Urinary bladder (tissue), 4 donors: ENCODE data around the gene RBPJL. TPM values are rescaled to one million over a fixed set of nuclear protein-coding genes. Genes with fewer than 3 reads are reported as not detected.

Experiments used
- DNase-seq: peaks from one replicate; pipeline ENCODE4 v3.0.0-alpha.2; 2015; ENCODE audit errors: extremely low spot score
- H3K27ac ChIP-seq: one replicate; pipeline ENCODE4 v1.5.1; 2013; ENCODE audit warnings: low read depth, mild to moderate bottlenecking, moderate library complexity
- H3K36me3 ChIP-seq: one replicate; pipeline ENCODE4 v1.6.1; 2013; ENCODE audit warnings: mild to moderate bottlenecking, moderate library complexity; ENCODE audit not compliant: insufficient read depth
- H3K4me1 ChIP-seq: one replicate; pipeline ENCODE4 v1.6.1; 2013; ENCODE audit warnings: mild to moderate bottlenecking, moderate library complexity; ENCODE audit not compliant: insufficient read depth
- H3K4me3 ChIP-seq: one replicate; pipeline ENCODE4 v1.5.1; 2013; ENCODE audit warnings: low read depth, low read length
- WGBS: extraction: QIAGEN DNeasy Blood & Tissue Kit; methylation state at CpG from one replicate; pipeline ENCODE4 v1.1.7; 2013; 5-methylcytosine and 5-hydroxymethylcytosine counted together
- polyA plus RNA-seq: library from polyadenylated mRNA; stranded (reverse); fragments of 200-250 nt; gene quantifications from one replicate; pipeline ENCODE4 v1.2.3, GENCODE V29; 2013
- total RNA-seq: library from RNA; depleted of rRNA; stranded (reverse); fragments of >200 nt; gene quantifications from one replicate; pipeline ENCODE4 v1.2.3, GENCODE V29; 2014
- donor health status: healthy with polysubstance abuse.
- donor health status: healthy.

Gene RBPJL
- total and polyA plus RNA-seq, 2 donors = not detected

DNA sequence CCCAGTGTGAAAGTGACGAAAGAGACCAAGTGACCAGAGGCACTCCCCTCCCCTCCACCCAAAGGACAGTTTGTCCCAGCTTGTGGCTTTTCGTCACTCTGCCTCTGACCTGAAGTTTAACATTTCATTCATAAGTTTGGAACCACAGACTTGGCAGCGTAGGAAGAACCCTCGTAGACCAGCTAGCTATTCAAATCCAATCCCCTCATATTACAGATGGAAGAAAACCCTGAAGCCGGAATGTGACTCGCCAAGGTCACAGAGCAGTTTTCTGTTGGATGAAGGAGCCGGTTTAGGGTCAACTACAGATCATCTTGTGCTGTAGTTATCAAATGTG lies 52.4 kb downstream of the RBPJL start:
- peaks cover 3% of the 10 kb centered on the region for H3K4me1 ChIP-seq
- DNase-seq = no peak
- H3K36me3 ChIP-seq = no peaks in the 10 kb centered on the region
- H3K27ac ChIP-seq = peak overlapping the region; percentile 19
- no peak overlapping the region for H3K4me3 ChIP-seq
- WGBS = 69% methylated on average over 7 of the region's 7 CpGs

DNA sequence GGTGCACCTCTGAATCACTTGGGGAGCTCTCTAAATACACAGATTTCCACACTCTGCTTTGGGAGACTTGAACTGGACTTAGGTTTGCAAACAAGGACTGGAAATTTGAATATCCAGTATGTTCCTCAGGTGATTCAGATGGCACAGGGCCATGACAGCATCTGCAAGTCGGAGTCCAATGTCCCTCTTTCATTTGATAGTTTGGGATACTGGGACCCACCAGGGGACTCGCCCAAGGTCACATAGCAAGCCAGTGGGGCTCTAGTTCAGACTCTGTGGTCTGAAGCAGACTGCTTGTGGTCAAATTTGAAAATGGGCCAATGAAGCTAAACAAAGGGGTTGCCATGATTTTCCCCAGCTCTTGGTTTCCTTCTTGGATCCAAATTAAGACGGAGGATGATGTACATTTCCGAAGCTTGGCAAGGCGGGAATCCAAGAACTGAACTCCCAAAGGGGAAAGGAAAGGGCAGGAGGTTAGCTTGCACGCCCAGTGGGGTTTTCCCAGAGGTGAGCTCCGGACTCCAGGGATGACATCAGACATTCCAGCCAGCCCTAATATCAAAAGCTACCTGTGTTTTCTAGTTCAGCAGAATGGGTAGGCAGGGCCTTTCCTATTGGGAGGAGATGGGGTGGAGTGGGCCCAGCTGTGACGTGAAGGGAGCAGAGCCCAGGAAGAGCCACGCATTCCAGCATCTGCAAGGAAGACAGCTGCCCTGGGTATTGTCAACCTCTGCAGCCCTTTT lies 52.9 kb downstream of the RBPJL start:
- WGBS = 68% methylated on average over 9 of the region's 9 CpGs
- H3K36me3 ChIP-seq = no peaks in the 10 kb centered on the region

DNA sequence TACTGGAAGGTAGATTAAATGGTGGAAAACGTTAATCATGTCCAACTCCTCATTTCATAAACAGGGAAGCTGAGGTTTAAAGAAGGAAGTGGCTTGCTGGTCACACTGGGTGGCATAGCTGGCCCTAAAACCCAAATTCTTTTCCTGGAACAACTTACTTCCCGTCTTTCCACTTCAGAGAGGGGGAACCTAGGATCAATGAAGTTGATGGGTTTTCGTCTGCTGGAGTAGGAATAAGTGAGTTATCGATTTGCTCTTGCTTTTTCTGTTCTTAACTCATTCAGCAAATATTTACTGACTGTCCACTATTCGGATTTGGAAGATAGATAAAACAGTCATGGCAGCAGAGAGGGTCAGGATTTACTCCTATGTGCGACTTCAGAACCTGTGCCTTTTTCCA lies 55.2 kb downstream of the RBPJL start:
- Histone ChIP-seq H3K36me3 (no peaks in the 10 kb centered on the region), H3K27ac (no peak overlapping the region), H3K4me1 (peaks cover 3% of the 10 kb centered on the region), H3K4me3 (no peak overlapping the region)
- DNase-seq = no peak
- WGBS = 78% methylated on average over 6 of the region's 6 CpGs

More for the DNA sequence above, 52.9 kb downstream of the RBPJL start:
- Histone ChIP-seq H3K4me1 (peaks cover 3% of the 10 kb centered on the region), H3K4me3 (no peak overlapping the region), H3K27ac (peak overlapping the region; percentile 48)
- DNase-seq = no peak

DNA sequence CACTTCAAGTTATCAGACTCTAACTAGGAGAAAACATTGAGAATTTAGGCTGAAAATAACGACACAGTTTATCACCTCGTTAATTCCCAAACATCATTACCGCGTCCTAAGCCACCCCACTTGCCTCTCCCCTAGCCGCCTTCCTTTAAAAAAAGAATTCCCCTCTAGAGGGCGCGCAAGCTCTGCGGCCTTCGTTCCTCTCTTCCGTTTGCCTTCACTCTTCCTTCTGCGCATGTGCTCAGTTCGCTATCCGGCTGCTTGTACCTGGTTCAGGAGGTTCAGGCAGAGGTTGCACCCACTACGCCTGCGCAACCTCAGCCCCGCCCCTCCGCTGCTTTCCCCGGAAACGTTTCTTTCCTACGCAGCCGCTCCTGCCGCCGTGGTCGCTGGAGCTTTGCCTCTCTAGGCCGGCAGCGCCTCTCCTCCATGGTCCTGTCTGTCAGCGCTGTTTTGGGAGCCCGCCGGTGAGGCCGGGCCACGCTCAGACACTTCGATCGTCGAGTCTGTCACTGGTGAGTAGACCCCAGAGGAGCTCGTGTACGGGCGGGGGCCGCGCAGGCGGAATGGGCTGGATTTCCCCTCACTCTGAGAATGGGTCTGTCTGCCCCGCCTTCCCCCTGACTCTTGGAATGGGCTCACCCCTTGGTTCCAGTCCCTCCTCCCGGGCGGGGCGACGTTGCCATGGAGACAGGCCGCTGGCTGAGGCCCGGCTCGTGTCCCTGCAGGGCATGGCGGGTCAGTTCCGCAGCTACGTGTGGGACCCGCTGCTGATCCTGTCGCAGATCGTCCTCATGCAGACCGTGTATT lies 56.4 kb downstream of the RBPJL start, which contains the start of gene SYS1:
Gene SYS1, plus strand, starts transcription at position 353 of the 807 bp plus-strand sequence. Its CDS starts 376 bp downstream, at position 729.
- under 1% methylated on average over 55 of the region's 55 CpGs for WGBS
- Histone ChIP-seq H3K36me3 (peaks cover 3% of the 10 kb centered on the region), H3K4me3 (peak within 1 kb of the TSS; percentile 74), H3K27ac (peak within 1 kb of the TSS; percentile 96), H3K4me1 (peaks cover 3% of the 10 kb centered on the region)
- DNase-seq = peak; percentile 98

- peaks cover 1% of the 10 kb centered on the region for H3K4me1 ChIP-seq
- H3K36me3 ChIP-seq = peaks cover 3% of the 10 kb centered on the region
- 22% methylated on average over 23 of the region's 23 CpGs for WGBS
- DNase-seq = no peak
- H3K4me3 ChIP-seq = peak overlapping the region; percentile 74
- H3K27ac ChIP-seq = peak overlapping the region; percentile 96
These were observed 57.2 kb downstream of the RBPJL start for GRCh38 chr20:45363611-45364492.

GRCh38 chr20:45365444-45365970 lies 58.9 kb downstream of the RBPJL start:
- Histone ChIP-seq H3K4me3 (no peak overlapping the region), H3K36me3 (peaks cover 3% of the 10 kb centered on the region), H3K27ac (no peak overlapping the region), H3K4me1 (peaks cover 1% of the 10 kb centered on the region)
- DNase-seq = no peak
- 86% methylated on average over 5 of the region's 5 CpGs for WGBS

GRCh38 chr20:45366192-45366591 lies 59.6 kb downstream of the RBPJL start:
- Histone ChIP-seq H3K36me3 (peaks cover 3% of the 10 kb centered on the region), H3K4me3 (no peak overlapping the region), H3K27ac (no peak overlapping the region), H3K4me1 (peaks cover 1% of the 10 kb centered on the region)
- DNase-seq = no peak
- WGBS = 83% methylated on average over 1 of the region's 1 CpG

GRCh38 chr20:45366631-45367030 lies 60.0 kb downstream of the RBPJL start:
- H3K27ac ChIP-seq = no peak overlapping the region
- DNase-seq = no peak
- no peak overlapping the region for H3K4me3 ChIP-seq
- peaks cover 3% of the 10 kb centered on the region for H3K36me3 ChIP-seq
- H3K4me1 ChIP-seq = peaks cover 1% of the 10 kb centered on the region
- 82% methylated on average over 11 of the region's 11 CpGs for WGBS

DNA sequence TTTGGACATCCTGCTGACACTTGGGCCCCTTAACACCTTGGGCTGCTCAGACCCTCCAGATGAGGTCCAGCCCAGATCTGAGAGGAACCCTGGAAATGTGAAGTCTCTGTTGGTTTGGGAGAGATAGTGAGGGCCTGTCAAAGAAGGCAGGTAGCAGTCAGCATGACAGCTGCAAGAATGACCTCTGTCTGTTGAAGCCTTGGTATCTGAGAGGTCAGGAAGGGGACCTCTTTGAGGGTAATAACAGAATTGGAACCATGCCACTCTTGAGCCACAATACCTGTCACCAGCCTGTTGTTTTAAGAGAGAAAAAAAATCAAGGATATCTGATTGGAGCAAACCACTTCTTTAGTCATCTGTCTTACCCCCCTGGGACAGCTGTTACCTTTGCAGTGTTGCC lies 60.5 kb downstream of the RBPJL start:
- Histone ChIP-seq H3K27ac (no peak overlapping the region), H3K36me3 (peaks cover 3% of the 10 kb centered on the region), H3K4me1 (peaks cover 1% of the 10 kb centered on the region), H3K4me3 (no peak overlapping the region)
- no peak for DNase-seq

Other genes with a start within 250 kb of the RBPJL start
- gene KCNS1, start 205.7 kb upstream of the RBPJL start, total RNA-seq = 0.21 TPM
- 0.16 TPM for gene KCNS1, start 205.7 kb upstream of the RBPJL start, polyA plus RNA-seq
- gene WFDC5, start 191.7 kb upstream of the RBPJL start, total RNA-seq = 0.26 TPM
- 0.27 TPM for gene WFDC5, start 191.7 kb upstream of the RBPJL start, polyA plus RNA-seq
- not detected for gene WFDC12, start 182.4 kb upstream of the RBPJL start, total RNA-seq
- gene WFDC12, start 182.4 kb upstream of the RBPJL start, polyA plus RNA-seq = not detected
- gene PI3, start 131.9 kb upstream of the RBPJL start, total RNA-seq = not detected
- not detected for gene PI3, start 131.9 kb upstream of the RBPJL start, polyA plus RNA-seq
- not detected for gene SEMG1, start 99.8 kb upstream of the RBPJL start, total RNA-seq
- not detected for gene SEMG1, start 99.8 kb upstream of the RBPJL start, polyA plus RNA-seq
- gene SEMG2, start 85.5 kb upstream of the RBPJL start, total RNA-seq = not detected
- gene SEMG2, start 85.5 kb upstream of the RBPJL start, polyA plus RNA-seq = not detected
- gene SLPI, start 52.3 kb upstream of the RBPJL start, total RNA-seq = 6.8 TPM
- 1,815 TPM for gene SLPI, start 52.3 kb upstream of the RBPJL start, polyA plus RNA-seq
- gene MATN4, start 1.5 kb downstream of the RBPJL start, total RNA-seq = 1.5 TPM
- gene MATN4, start 1.5 kb downstream of the RBPJL start, polyA plus RNA-seq = 0.58 TPM
- 28.9 TPM for gene SDC4, start 41.6 kb downstream of the RBPJL start, total RNA-seq
- 110 TPM for gene SDC4, start 41.6 kb downstream of the RBPJL start, polyA plus RNA-seq
- gene SYS1, start 56.3 kb downstream of the RBPJL start, total RNA-seq = 19.5 TPM
- gene SYS1, start 56.3 kb downstream of the RBPJL start, polyA plus RNA-seq = 39.4 TPM
- gene TP53TG5, start 71.5 kb downstream of the RBPJL start, total RNA-seq = 0.69 TPM
- gene TP53TG5, start 71.5 kb downstream of the RBPJL start, polyA plus RNA-seq = 0.96 TPM
- gene DBNDD2, start 101.4 kb downstream of the RBPJL start, total RNA-seq = 15.5 TPM
- gene DBNDD2, start 101.4 kb downstream of the RBPJL start, polyA plus RNA-seq = 194 TPM
- 30.5 TPM for gene PIGT, start 109.3 kb downstream of the RBPJL start, total RNA-seq
- 121 TPM for gene PIGT, start 109.3 kb downstream of the RBPJL start, polyA plus RNA-seq
- gene WFDC2, start 162.9 kb downstream of the RBPJL start, total RNA-seq = not detected
- 430 TPM for gene WFDC2, start 162.9 kb downstream of the RBPJL start, polyA plus RNA-seq
- gene SPINT3, start 208.8 kb downstream of the RBPJL start, total RNA-seq = not detected
- gene SPINT3, start 208.8 kb downstream of the RBPJL start, polyA plus RNA-seq = not detected
- gene WFDC6, start 232.6 kb downstream of the RBPJL start, total RNA-seq = not detected
- not detected for gene WFDC6, start 232.6 kb downstream of the RBPJL start, polyA plus RNA-seq
- not detected for gene EPPIN, start 240.6 kb downstream of the RBPJL start, total RNA-seq
- gene EPPIN, start 240.6 kb downstream of the RBPJL start, polyA plus RNA-seq = not detected